ENCODE data around the gene CSPG5.

CSPG5 gene

GRCh38 chr3:47578691-47579632, at the start of gene CSPG5:
CSPG5 (minus strand) TSS chr3:47578865; CDS start chr3:47578693, 172 bp downstream.
- DNase-seq = peak; percentile 26

- no peak for DNase-seq
Measured at GRCh38 chr3:47628426-47628825, 49.8 kb upstream of the CSPG5 start.

GRCh38 chr3:47622671-47623461, 44.2 kb upstream of the CSPG5 start:
- no peak for DNase-seq

- DNase-seq = no peak
Measured at GRCh38 chr3:47617086-47618010, 38.7 kb upstream of the CSPG5 start.

- DNase-seq = no peak
Measured at GRCh38 chr3:47614788-47615187, 36.1 kb upstream of the CSPG5 start.

GRCh38 chr3:47613722-47614121, 35.1 kb upstream of the CSPG5 start:
- no peak for DNase-seq

GRCh38 chr3:47612879-47613278, 34.2 kb upstream of the CSPG5 start:
- no peak for DNase-seq

- DNase-seq = no peak
Measured at GRCh38 chr3:47612178-47612577, 33.5 kb upstream of the CSPG5 start.

GRCh38 chr3:47611576-47611975, 32.9 kb upstream of the CSPG5 start:
- no peak for DNase-seq

- no peak for DNase-seq
Measured at GRCh38 chr3:47610583-47610982, 31.9 kb upstream of the CSPG5 start.

GRCh38 chr3:47607335-47607734, 28.7 kb upstream of the CSPG5 start:
- no peak for DNase-seq

GRCh38 chr3:47606165-47606564, 27.5 kb upstream of the CSPG5 start:
- no peak for DNase-seq

GRCh38 chr3:47605652-47606051, 27.0 kb upstream of the CSPG5 start:
- DNase-seq = no peak

GRCh38 chr3:47604145-47604544, 25.5 kb upstream of the CSPG5 start:
- DNase-seq = no peak

GRCh38 chr3:47603332-47603731, 24.7 kb upstream of the CSPG5 start:
- no peak for DNase-seq

GRCh38 chr3:47601281-47601680, 22.6 kb upstream of the CSPG5 start:
- DNase-seq = no peak

- no peak for DNase-seq
Measured at GRCh38 chr3:47594792-47595191, 16.1 kb upstream of the CSPG5 start.

GRCh38 chr3:47592066-47592795, 13.6 kb upstream of the CSPG5 start:
- DNase-seq = no peak

GRCh38 chr3:47590216-47590615, 11.6 kb upstream of the CSPG5 start:
- DNase-seq = no peak

- DNase-seq = no peak
Measured at GRCh38 chr3:47588587-47588986, 9.9 kb upstream of the CSPG5 start.

- no peak for DNase-seq
Measured at GRCh38 chr3:47588053-47588452, 9.4 kb upstream of the CSPG5 start.

- no peak for DNase-seq
Measured at GRCh38 chr3:47586746-47587145, 8.1 kb upstream of the CSPG5 start.
